Muscle of leg (tissue), 16 donors: ENCODE data around the gene PIP4K2B. TPM values are rescaled to one million over a fixed set of nuclear protein-coding genes. Genes with fewer than 3 reads are reported as not detected.
A peak's percentile ranks its signal among the peaks of the same experiment; 100 is the strongest.

Experiments used
- DNase-seq: peaks from one replicate; pipeline ENCODE4 v3.0.0; 2013
- H3K27ac ChIP-seq: one replicate; pipeline ENCODE4 v1.5.1; 2013; ENCODE audit warnings: mild to moderate bottlenecking, low read length, control low read depth
- H3K27me3 ChIP-seq: one replicate; pipeline ENCODE4 v1.6.1; 2013; ENCODE audit warnings: low read length; ENCODE audit not compliant: control insufficient read depth, insufficient read depth
- H3K36me3 ChIP-seq: one replicate; pipeline ENCODE4 v1.6.1; 2013; ENCODE audit warnings: low read length; ENCODE audit not compliant: control insufficient read depth, insufficient read depth
- H3K4me1 ChIP-seq: one replicate; pipeline ENCODE4 v1.6.1; 2013; ENCODE audit warnings: low read length; ENCODE audit not compliant: control insufficient read depth, insufficient read depth
- H3K4me3 ChIP-seq: one replicate; pipeline ENCODE4 v1.5.1; 2013; ENCODE audit warnings: low read length, control low read depth
- H3K9me3 ChIP-seq: replicated peaks from 2 replicates; pipeline ENCODE4 v1.6.1; 2013; ENCODE audit warnings: low read depth, low read length; ENCODE audit not compliant: control insufficient read depth
- WGBS: methylation state at CpG from one replicate; pipeline ENCODE4 v1.1.5; 2013; ENCODE audit warnings: missing lambda C conversion rate; ENCODE audit not compliant: insufficient coverage; 5-methylcytosine and 5-hydroxymethylcytosine counted together
- long read RNA-seq, 11 donors: transcript quantifications; one replicate each; lab custom pipeline, GENCODE V29; 2026
- polyA plus RNA-seq, 8 donors: library from polyadenylated mRNA; unstranded; fragments of 120-200 nt; gene quantifications; one replicate each; pipeline versions ENCODE4 v1.2.1 to v1.2.3, GENCODE V29; 2013; ENCODE audit warnings: inconsistent platforms in 1 of 8, low replicate concordance in 1 of 8; ENCODE audit not compliant: insufficient read length in 8 of 8, insufficient read depth in 1 of 8
- total RNA-seq: library from RNA; stranded (reverse); fragments of 120-200 nt; gene quantifications from one replicate; pipeline ENCODE4 v1.2.4, GENCODE V29; 2013

PIP4K2B gene
- 36.2 TPM for total RNA-seq
- polyA plus RNA-seq: 10 to 100 TPM; 55.1 to 73.5 (median 66.9) TPM
- long read RNA-seq, donor 1, full-length matches to known transcripts: 2 of 2 reads
- long read RNA-seq, donor 1, partial matches to known transcripts: 0 of 2 reads
- long read RNA-seq, donor 1, other reads (novel, unspliced or antisense): 0 of 2 reads
- long read RNA-seq, donor 2, full-length matches to known transcripts: 2 of 2 reads
- long read RNA-seq, donor 2, partial matches to known transcripts: 0 of 2 reads
- long read RNA-seq, donor 2, other reads (novel, unspliced or antisense): 0 of 2 reads
- long read RNA-seq, donor 3, full-length matches to known transcripts: 5 of 5 reads
- long read RNA-seq, donor 3, partial matches to known transcripts: 0 of 5 reads
- long read RNA-seq, donor 3, other reads (novel, unspliced or antisense): 0 of 5 reads
- long read RNA-seq, donor 4, full-length matches to known transcripts: 4 of 4 reads
- long read RNA-seq, donor 4, partial matches to known transcripts: 0 of 4 reads
- long read RNA-seq, donor 4, other reads (novel, unspliced or antisense): 0 of 4 reads
- long read RNA-seq, donor 5, full-length matches to known transcripts: 10 of 18 reads
- long read RNA-seq, donor 5, partial matches to known transcripts: 8 of 18 reads
- long read RNA-seq, donor 5, other reads (novel, unspliced or antisense): 0 of 18 reads
- long read RNA-seq, donor 6, full-length matches to known transcripts: 11 of 11 reads
- long read RNA-seq, donor 6, partial matches to known transcripts: 0 of 11 reads
- long read RNA-seq, donor 6, other reads (novel, unspliced or antisense): 0 of 11 reads
- long read RNA-seq, donor 7, full-length matches to known transcripts: 3 of 3 reads
- long read RNA-seq, donor 7, partial matches to known transcripts: 0 of 3 reads
- long read RNA-seq, donor 7, other reads (novel, unspliced or antisense): 0 of 3 reads
- long read RNA-seq, donor 8, full-length matches to known transcripts: 3 of 3 reads
- long read RNA-seq, donor 8, partial matches to known transcripts: 0 of 3 reads
- long read RNA-seq, donor 8, other reads (novel, unspliced or antisense): 0 of 3 reads
- long read RNA-seq, donor 9, full-length matches to known transcripts: 2 of 8 reads
- long read RNA-seq, donor 9, partial matches to known transcripts: 6 of 8 reads
- long read RNA-seq, donor 9, other reads (novel, unspliced or antisense): 0 of 8 reads
- long read RNA-seq, donor 10, full-length matches to known transcripts: 3 of 10 reads
- long read RNA-seq, donor 10, partial matches to known transcripts: 7 of 10 reads
- long read RNA-seq, donor 10, other reads (novel, unspliced or antisense): 0 of 10 reads
- long read RNA-seq, donor 11, full-length matches to known transcripts: 5 of 5 reads
- long read RNA-seq, donor 11, partial matches to known transcripts: 0 of 5 reads
- long read RNA-seq, donor 11, other reads (novel, unspliced or antisense): 0 of 5 reads

DNA sequence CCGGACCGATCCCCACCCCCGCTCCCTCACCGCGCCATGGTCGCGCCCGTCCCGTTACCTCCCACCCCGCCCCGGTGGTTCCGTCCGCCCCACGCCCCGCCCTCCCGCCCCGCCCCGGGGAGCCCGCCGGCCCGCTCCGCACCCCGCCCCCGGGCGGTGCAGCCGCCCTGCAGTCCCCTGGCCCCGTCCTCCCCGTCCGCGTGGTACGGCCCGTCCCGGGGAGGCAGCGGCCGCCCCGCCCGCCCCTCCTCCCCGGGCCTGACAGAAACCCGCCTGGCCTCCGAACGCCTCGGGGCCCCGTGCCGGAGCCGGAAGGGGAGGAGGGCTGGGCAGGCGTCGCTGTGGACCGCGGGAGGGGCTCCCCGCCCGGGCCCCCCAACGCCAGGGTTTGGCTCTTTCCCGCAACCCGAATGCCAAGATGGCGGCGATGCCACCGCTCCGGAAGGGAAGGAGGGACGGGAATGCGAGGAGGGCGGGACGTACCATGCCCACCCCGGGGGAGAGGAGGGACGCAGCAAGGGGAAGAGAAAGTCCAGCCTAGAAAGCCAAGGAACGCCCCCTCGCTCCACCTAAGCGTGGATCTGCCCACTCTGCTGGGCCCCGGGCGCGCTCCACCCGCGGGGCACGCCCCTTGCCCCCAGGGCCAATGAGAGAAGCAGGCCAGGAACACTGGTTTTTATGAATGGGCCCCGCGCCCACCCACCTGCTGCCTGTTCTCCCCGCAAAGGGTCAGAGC is at the start of gene PIP4K2B:
Gene PIP4K2B, minus strand, starts transcription at position 56 of the 736 bp plus-strand sequence. CDS start 132 bp downstream, outside the sequence.
- H3K4me1 ChIP-seq: peaks cover 21% of the 10 kb centered on the region
- under 1% methylated on average over 56 of the region's 76 CpGs for WGBS
- H3K27ac ChIP-seq: peak within 1 kb of the TSS; percentile 91
- H3K36me3 ChIP-seq: peaks cover 43% of the 10 kb centered on the region
- H3K4me3 ChIP-seq: peak within 1 kb of the TSS; percentile 76
- H3K9me3 ChIP-seq: no peaks in the 10 kb centered on the region
- H3K27me3 ChIP-seq: no peaks in the 10 kb centered on the region
- DNase-seq: peak; percentile 98

DNA sequence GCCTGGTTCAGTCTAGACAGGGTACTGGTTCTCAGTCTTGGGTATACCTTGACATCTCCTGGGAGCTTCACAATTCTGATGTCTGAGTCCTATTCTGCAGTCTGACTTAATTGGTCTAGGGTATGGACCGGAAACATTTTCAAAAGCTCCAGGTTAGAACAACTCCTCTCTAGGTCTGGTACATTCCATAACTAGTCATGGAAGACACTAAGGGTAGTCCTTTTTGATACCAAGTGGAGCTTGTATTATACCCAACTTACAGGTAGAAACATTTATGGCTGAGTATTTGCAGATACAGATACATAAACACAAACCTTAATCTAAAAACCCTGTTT is 49.2 kb upstream of the PIP4K2B start:
- H3K9me3 ChIP-seq: no peaks in the 10 kb centered on the region
- no CpG with 5 or more reads among the region's 1 CpG for WGBS

DNA sequence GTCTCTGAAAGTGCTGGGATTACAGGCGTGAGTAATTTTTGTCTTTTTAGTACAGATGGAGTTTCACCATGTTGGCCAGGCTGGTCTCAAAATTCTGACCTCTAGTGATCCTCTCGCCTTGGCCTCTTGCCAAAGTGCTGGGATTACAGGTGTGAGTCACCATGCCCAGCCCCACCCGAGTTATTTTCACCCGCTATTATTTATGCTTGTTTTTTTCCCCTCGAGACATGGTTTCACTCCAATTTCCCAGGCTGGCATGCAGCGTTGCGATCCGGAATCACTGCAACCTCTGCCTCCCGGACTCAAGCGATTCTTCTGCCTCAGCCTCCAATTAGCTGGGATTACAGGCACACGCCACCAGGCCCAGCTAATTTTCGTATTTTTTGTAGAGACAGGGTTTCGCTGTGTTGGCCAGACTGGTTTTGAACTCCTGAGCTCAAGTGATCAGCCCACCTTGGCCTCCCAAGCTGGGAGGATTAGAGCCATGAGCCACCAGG is 45.0 kb upstream of the PIP4K2B start:
- no peaks in the 10 kb centered on the region for H3K4me1 ChIP-seq
- no peak for DNase-seq
- no peaks in the 10 kb centered on the region for H3K27me3 ChIP-seq
- WGBS: 64% methylated on average over 13 of the region's 13 CpGs
- no peak overlapping the region for H3K27ac ChIP-seq
- H3K4me3 ChIP-seq: no peak overlapping the region
- peaks cover 16% of the 10 kb centered on the region for H3K36me3 ChIP-seq
- H3K9me3 ChIP-seq: no peaks in the 10 kb centered on the region

More for the DNA sequence above, 49.2 kb upstream of the PIP4K2B start:
- H3K27me3 ChIP-seq: no peaks in the 10 kb centered on the region
- DNase-seq: no peak
- H3K4me3 ChIP-seq: no peak overlapping the region
- H3K4me1 ChIP-seq: peaks cover 13% of the 10 kb centered on the region
- no peak overlapping the region for H3K27ac ChIP-seq
- peaks cover 46% of the 10 kb centered on the region for H3K36me3 ChIP-seq

DNA sequence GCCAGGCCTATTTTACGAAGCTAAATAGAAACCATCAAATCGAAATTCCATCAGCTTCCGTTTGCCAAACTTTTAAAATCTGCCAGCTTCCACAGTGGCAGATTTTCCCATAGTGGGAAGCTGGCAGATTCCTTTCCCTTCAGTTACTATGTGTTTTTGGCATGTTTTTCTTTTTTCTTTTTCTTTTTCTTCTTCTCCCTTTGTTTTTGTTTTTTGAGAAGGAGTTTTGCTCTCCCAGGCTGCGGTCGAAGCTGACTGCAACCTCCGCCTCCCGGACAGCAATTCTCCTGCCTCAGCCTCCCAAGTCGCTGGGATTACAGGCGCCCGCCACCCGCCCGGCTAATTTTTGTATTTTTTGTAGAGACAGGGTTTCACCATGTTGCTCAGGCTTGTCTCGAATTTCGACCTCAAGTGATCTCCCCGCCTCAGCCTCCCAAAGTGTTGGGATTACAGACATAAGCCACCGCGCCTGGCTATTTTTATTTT is 26.4 kb upstream of the PIP4K2B start:
- peaks cover 16% of the 10 kb centered on the region for H3K36me3 ChIP-seq
- no peaks in the 10 kb centered on the region for H3K9me3 ChIP-seq
- H3K4me1 ChIP-seq: peaks cover 19% of the 10 kb centered on the region
- peak overlapping the region; percentile 99 for H3K27ac ChIP-seq
- DNase-seq: no peak
- peak overlapping the region; percentile 94 for H3K4me3 ChIP-seq
- H3K27me3 ChIP-seq: no peaks in the 10 kb centered on the region
- WGBS: 86% methylated on average over 6 of the region's 17 CpGs

DNA sequence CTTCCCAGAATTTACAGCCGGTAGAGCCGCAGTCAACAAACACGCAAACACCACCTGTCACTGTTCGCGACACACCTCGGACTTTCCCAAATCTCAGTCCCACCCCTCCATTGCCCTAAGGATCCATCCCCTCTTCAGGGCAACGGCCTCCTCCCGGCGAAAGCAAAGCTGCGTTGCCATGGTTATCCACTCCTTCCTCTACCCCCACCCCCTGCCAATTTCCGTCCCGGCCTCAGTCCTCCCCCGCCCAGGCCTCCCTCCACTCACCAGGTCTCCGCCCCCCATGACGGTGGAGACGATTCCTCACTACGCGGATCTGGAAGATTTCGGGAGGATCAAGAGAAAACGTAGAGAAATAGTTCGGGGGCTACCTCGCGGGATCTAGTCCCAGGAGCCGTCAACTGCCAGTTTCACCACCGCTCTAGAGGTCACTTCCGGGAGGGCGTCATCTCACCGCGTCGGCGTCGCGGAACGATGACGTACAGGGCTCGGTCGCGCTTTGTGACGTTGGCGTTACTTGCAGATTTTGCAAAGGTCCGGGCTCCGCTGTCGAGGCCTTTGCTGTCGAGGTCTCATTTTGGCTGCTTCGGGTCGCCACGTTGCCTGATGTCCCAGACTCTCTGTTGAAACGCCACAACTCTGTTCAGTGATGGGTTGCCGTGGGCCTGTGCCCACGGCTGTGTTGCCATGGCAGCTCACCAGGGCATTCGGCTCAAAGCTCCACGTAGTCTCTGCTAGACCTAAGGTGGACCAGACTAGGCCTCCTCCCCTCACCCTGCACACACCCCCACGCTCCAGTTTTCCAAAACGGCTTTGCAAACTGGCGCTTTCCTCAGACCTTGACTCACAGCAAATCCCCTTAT is 25.8 kb upstream of the PIP4K2B start, which contains the start of gene CWC25:
Gene CWC25, minus strand, starts transcription at position 423 of the 863 bp plus-strand sequence. Its CDS starts 138 bp downstream, at position 285.
- Histone ChIP-seq H3K36me3 (peaks cover 23% of the 10 kb centered on the region), H3K27ac (peak within 1 kb of the TSS; percentile 99), H3K27me3 (no peaks in the 10 kb centered on the region), H3K9me3 (no peaks in the 10 kb centered on the region), H3K4me3 (peak within 1 kb of the TSS; percentile 94), H3K4me1 (peaks cover 19% of the 10 kb centered on the region)
- DNase-seq: peak; percentile 98
- under 1% methylated on average over 46 of the region's 55 CpGs for WGBS

DNA sequence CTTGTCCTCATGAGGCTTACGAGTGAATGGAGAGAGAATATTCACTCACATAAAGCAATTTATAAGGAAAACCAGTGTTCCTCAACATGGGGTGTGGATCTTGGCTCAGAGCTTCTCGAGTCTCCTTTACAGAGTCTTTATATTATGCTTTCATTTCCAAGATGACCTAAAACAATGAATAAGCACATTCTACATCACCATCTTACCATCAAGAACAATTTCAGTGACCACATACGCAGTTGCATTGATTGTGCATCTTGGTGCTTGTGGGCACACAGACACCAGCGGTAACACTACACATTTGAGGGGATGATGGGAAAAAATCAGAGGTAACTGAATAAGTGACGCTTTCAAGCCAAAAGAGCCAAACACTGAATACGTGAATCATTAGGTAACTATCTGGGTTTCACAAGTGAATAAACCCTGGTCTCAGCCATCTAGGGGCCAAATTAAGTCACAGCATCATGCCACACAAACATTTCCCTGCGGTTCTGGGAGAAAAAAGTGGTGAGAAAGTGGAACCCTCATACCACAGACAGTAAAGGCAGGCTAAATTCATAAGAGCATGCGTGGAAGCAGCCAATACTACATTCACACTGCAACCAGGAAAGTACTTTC is 16.3 kb upstream of the PIP4K2B start:
- DNase-seq: no peak
- Histone ChIP-seq H3K27ac (no peak overlapping the region), H3K4me1 (no peaks in the 10 kb centered on the region), H3K4me3 (no peak overlapping the region), H3K27me3 (no peaks in the 10 kb centered on the region), H3K36me3 (peaks cover 53% of the 10 kb centered on the region), H3K9me3 (no peaks in the 10 kb centered on the region)
- no CpG with 5 or more reads among the region's 8 CpGs for WGBS

DNA sequence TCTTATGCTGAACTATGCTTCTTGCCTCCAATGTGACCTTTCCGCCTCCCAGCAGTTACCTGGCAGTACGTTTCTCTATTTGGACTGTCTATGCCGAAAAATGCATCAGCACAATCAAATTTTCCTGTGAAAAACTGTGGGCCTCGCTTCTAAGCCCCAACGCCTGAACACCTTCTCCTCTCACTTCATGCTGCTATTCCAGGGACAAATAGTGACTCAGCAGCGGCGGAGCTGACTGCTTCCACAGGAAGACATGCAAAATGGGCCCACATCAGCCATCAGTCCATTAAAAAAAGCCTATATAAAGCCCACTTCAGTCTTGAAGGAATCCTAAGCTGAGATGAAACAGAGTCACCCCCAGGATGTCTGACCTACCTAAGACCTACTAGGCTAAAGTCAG is 10.5 kb upstream of the PIP4K2B start:
- H3K27me3 ChIP-seq: no peaks in the 10 kb centered on the region
- H3K4me1 ChIP-seq: no peaks in the 10 kb centered on the region
- no peaks in the 10 kb centered on the region for H3K9me3 ChIP-seq
- H3K4me3 ChIP-seq: no peak overlapping the region
- H3K27ac ChIP-seq: no peak overlapping the region
- DNase-seq: no peak
- peaks cover 65% of the 10 kb centered on the region for H3K36me3 ChIP-seq
- 96% methylated on average over 7 of the region's 7 CpGs for WGBS

DNA sequence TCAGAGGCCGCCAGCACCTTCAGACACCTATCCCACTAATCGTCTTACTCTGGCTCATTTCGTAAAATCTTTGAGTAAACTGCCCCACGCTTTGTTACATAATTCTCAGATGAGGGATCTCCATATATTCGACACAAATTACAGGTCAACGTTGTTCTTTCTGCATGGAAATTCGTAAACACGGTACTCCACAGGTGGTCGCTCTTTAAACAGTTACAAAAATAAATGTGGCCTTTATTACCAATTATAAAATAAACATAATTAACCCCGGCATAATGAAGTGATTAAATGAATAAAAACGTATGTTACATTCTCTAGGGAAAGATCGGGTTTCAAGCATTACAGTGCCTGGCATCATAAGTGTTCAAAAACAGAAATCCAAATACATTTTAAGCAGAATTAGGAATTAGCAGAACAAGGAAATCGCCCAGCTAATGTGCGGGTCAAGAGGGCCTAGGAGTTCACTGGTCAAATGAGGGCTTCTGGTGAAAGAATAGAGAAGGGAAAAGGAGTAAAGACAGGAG is 943 bp upstream of the PIP4K2B start:
- DNase-seq: peak; percentile 14
- WGBS: 8% methylated on average over 6 of the region's 14 CpGs
- Histone ChIP-seq H3K9me3 (no peaks in the 10 kb centered on the region), H3K27me3 (no peaks in the 10 kb centered on the region), H3K36me3 (peaks cover 45% of the 10 kb centered on the region), H3K4me3 (peak overlapping the region; percentile 54), H3K4me1 (peaks cover 21% of the 10 kb centered on the region), H3K27ac (peak overlapping the region; percentile 91)
